ENCODE data around the gene ABR.
"Not testable (repeated sequence)": the region's sequence is repeated elsewhere in the genome, so short reads cannot be mapped to it uniquely, and the experiment has no call there.

ABR gene

DNA sequence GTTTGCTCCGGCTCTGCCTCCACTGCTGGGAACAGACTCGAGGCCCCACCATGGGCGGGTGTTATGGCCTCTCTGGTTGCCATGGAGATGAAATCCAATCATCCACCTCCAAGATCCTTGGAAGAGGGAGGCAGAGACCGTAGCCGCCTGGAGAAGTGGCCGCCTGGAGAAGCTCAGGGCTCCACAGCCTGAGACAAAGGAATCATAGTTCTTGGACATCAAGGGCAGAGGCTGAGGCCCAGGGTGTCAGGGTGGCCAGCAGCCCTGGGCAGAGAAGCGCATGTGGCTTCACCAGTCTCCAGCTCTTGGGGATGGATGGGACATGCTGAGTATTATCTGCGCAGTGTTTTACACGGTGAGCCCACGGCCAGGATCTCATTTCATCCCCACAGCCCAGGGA is 36.2 kb downstream of the ABR start:
- no peak overlapping the region for H3K4me2 ChIP-seq
- peaks cover 27% of the 10 kb centered on the region for H3K4me1 ChIP-seq
- TF ChIP-seq Cebpa-rat (IDR thresholded peaks at IDR 0.05): no peak
- peaks cover 83% of the 10 kb centered on the region for H4K20me1 ChIP-seq
- H3K36me3 ChIP-seq: peaks cover 6% of the 10 kb centered on the region; the same call in 1 of the 2 replicates
- no peaks in the 10 kb centered on the region for H3K27me3 ChIP-seq
- H3K4me3 ChIP-seq: no peak overlapping the region
- no peaks in the 10 kb centered on the region for H3K9me3 ChIP-seq
- H3K9ac ChIP-seq: no peak overlapping the region
- H3K27ac ChIP-seq: no peak overlapping the region

DNA sequence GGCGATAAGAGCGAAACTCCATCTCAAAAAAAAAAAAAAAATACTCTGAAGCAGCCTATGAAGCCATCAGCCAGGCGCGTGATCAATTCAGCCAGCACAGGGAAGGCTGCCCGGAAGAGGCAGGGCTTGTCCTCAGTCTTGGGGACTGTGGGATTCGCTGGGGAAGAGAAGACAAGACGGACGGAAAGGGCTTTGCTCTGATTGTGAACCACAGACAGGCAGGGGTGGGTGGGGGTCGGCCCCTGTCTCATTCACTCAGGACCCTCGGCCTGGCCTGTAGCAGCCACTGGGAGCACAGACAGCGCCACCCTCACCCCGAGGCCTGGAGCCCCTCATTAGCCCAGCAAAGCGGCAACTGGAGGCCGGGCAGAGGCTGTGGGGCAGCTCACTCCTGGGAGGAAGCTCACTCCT is 37.2 kb downstream of the ABR start:
- no peaks in the 10 kb centered on the region for H3K27me3 ChIP-seq
- peaks cover 83% of the 10 kb centered on the region for H4K20me1 ChIP-seq
- no peak overlapping the region for H3K9ac ChIP-seq
- peaks cover 32% of the 10 kb centered on the region for H3K4me1 ChIP-seq
- H3K27ac ChIP-seq: no peak overlapping the region
- no peaks in the 10 kb centered on the region for H3K36me3 ChIP-seq
- H3K4me3 ChIP-seq: no peak overlapping the region
- H3K4me2 ChIP-seq: no peak overlapping the region
- no peaks in the 10 kb centered on the region for H3K9me3 ChIP-seq
- TF ChIP-seq Cebpa-rat (IDR thresholded peaks at IDR 0.05): no peak

DNA sequence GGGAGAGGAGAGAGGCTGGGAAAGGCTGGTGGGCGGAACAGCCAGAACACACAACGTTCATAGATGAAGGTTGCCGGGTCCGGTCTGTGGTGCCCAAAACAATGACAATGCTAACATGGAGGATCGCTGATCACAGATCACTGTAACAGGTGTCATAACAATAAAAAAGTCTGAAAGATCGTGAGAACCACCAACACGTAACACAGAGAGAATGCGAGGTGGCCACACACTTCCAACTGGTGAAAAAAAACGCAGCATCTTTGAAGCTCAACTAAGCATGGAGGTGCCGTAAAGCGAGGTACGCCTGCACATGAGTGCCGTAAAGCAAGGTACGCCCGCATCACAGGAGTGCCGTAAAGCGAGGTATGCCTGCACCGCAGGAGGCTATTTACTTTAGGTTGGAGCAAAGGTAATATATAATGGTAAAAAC is 42.3 kb downstream of the ABR start:
- no peak overlapping the region for H3K4me3 ChIP-seq
- TF ChIP-seq Cebpa-rat (IDR thresholded peaks at IDR 0.05): no peak
- no peak overlapping the region for H3K27ac ChIP-seq
- peak overlapping the region; percentile 54 for H3K4me2 ChIP-seq
- H3K9ac ChIP-seq: no peak overlapping the region
- no peaks in the 10 kb centered on the region for H3K36me3 ChIP-seq
- H4K20me1 ChIP-seq: peaks cover 79% of the 10 kb centered on the region
- H3K27me3 ChIP-seq: no peaks in the 10 kb centered on the region
- H3K4me1 ChIP-seq: peaks cover 51% of the 10 kb centered on the region
- H3K9me3 ChIP-seq: no peaks in the 10 kb centered on the region

DNA sequence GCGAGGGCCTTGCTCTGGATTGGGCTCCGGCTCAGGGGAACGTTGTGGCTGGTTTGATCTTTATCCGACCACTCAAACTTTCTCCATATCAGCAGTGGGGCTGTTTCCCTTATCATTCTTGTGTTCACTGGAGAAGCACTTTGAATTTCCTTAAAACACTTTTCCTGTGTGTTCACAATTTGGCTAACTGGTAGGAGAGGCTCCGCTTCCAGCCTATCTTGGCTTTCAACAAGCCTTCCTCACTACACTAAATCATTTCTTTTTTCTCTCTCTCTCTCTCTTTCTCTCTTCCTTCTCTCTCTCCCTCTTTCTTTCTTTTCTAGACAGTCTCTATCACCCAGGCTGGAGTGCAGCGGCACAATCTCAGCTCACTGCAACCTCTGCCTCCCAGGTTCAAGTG is 43.0 kb downstream of the ABR start:
- Histone ChIP-seq H3K4me1 (peaks cover 51% of the 10 kb centered on the region), H3K27me3 (no peaks in the 10 kb centered on the region), H3K36me3 (no peaks in the 10 kb centered on the region), H3K9ac (no peak overlapping the region), H4K20me1 (peaks cover 72% of the 10 kb centered on the region), H3K4me2 (peak overlapping the region; percentile 54), H3K27ac (no peak overlapping the region), H3K9me3 (no peaks in the 10 kb centered on the region), H3K4me3 (no peak overlapping the region)
- no peak for TF ChIP-seq Cebpa-rat (IDR thresholded peaks at IDR 0.05)

DNA sequence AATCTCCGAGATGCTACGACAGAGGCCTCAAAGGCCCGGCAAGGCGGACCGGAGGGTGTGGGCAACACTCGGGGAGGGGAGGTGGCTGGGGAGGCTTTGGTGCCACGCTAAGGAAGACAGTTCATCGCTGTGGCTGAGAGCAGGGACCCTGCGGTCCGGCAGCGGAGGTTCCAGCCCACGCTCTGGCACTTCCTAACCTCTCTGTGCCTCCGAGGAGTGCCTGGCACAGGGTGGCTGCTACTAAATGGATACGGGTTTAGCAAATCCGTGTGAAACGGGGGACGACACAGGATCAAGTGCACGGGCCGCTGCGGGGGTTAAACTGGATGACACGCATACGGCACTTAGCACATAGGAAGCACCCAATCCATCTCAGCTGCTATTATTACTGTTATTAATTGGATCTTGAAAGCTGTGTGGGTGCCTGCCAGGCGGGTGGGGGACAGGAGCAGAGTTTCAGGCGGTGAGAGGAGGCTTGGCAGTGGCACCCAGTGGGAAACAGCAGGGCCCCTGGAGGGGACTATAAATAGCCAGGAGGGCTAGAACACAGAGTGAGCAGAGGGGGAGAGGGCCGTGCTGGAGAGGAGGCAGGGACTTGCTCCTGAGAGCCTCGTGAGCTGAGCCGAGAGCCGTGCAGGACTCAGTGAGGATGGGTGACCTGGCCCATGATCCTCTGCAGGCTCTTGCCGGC is 45.0 kb downstream of the ABR start:
- no peak overlapping the region for H3K27ac ChIP-seq
- no peaks in the 10 kb centered on the region for H3K9me3 ChIP-seq
- no peak for TF ChIP-seq Cebpa-rat (IDR thresholded peaks at IDR 0.05)
- H3K36me3 ChIP-seq: 0 out of 2 replicates have a peak, but pooled peaks cover 1% of the 10 kb centered on the region
- H4K20me1 ChIP-seq: peaks cover 69% of the 10 kb centered on the region
- H3K4me2 ChIP-seq: peak overlapping the region; percentile 80
- H3K4me3 ChIP-seq: no peak overlapping the region
- H3K27me3 ChIP-seq: no peaks in the 10 kb centered on the region
- peaks cover 49% of the 10 kb centered on the region for H3K4me1 ChIP-seq
- H3K9ac ChIP-seq: no peak overlapping the region

DNA sequence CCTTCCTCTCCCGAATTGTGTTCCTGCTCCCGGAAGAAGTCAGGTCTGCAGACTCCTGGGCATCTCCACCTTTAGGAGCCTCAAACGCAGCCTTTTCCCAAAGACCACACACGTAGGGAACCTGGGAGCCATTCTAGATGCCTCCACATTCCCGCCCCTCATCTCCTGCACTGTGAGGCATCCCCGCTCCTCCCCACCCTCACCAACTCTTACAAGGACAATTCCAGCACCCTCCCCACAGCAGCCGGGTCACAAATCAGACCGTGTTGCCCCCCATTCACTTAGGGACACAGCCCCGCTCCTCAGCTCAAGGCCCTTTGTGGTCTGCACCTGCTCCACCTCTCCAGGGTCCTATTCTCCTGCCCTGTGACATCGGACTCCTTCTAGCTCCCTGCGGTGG is 49.6 kb downstream of the ABR start:
- Histone ChIP-seq H3K27me3 (0 out of 2 replicates have a peak, but pooled peaks cover under 1% of the 10 kb centered on the region), H3K27ac (no peak overlapping the region), H3K4me2 (no peak overlapping the region), H3K4me3 (no peak overlapping the region), H3K9ac (no peak overlapping the region), H3K9me3 (peaks cover 11% of the 10 kb centered on the region), H4K20me1 (peaks cover 77% of the 10 kb centered on the region), H3K4me1 (peaks cover 10% of the 10 kb centered on the region), H3K36me3 (peaks cover 19% of the 10 kb centered on the region; the same call in 1 of the 2 replicates)
- TF ChIP-seq Cebpa-rat (IDR thresholded peaks at IDR 0.05): no peak

GRCh38 chr17:1128463-1128862 is 51.3 kb downstream of the ABR start:
- H3K27me3 ChIP-seq: peaks cover 12% of the 10 kb centered on the region; the same call in 1 of the 2 replicates
- H3K27ac ChIP-seq, H3K4me2 ChIP-seq, H3K4me3 ChIP-seq, H3K9ac ChIP-seq: not testable (repeated sequence)
- peaks cover 11% of the 10 kb centered on the region for H3K9me3 ChIP-seq
- peaks cover 19% of the 10 kb centered on the region for H3K4me1 ChIP-seq
- peaks cover 19% of the 10 kb centered on the region; the same call in 1 of the 2 replicates for H3K36me3 ChIP-seq
- H4K20me1 ChIP-seq: peaks cover 77% of the 10 kb centered on the region

DNA sequence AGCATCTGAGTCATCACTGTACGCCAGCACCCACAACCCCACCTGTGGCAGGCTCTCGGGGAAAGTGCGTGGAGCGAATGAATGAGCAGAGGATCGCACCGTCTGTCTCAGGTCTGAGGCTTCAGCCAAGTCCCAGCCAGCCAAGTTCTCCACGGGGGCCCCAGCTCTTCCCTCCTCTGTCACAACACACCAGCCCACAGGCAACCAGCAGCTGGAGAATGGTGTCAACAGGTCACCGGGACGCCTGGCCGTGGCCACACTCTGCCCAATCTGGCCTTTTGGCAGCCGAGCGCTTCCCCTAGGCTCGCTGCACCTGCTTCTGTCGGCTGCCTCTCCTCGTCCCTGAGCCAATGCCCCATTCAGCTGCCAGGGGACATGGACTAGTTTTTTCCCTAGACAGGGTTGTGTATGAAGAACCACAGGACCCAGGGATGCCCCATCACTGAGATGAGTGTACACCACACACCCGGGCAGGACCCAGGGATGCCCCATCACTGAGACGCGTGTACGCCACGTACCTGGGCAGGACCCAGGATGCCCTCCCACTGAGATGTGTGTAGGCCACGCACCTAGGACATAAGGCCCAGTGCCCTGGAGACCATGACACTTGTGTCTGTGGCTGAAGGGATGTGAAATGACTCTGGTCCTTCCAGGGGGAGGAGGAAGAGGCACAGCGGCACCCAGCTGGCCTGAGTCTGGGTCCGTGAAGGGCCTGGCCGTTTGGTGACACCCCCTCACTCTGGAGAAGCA is 52.8 kb downstream of the ABR start:
- Histone ChIP-seq H3K4me1 (peaks cover 34% of the 10 kb centered on the region), H3K27ac (no peak overlapping the region), H3K9me3 (peaks cover 11% of the 10 kb centered on the region), H3K4me3 (no peak overlapping the region), H3K4me2 (no peak overlapping the region), H4K20me1 (peaks cover 89% of the 10 kb centered on the region), H3K9ac (no peak overlapping the region), H3K27me3 (peaks cover 12% of the 10 kb centered on the region; the same call in 1 of the 2 replicates), H3K36me3 (peaks cover 19% of the 10 kb centered on the region; the same call in 1 of the 2 replicates)
- no peak for TF ChIP-seq Cebpa-rat (IDR thresholded peaks at IDR 0.05)

GRCh38 chr17:1126250-1126797 is 53.5 kb downstream of the ABR start:
- Histone ChIP-seq H3K4me1 (peaks cover 40% of the 10 kb centered on the region), H3K27me3 (peaks cover 12% of the 10 kb centered on the region; the same call in 1 of the 2 replicates), H3K4me3 (no peak overlapping the region), H4K20me1 (peaks cover 96% of the 10 kb centered on the region), H3K9me3 (peaks cover 11% of the 10 kb centered on the region), H3K4me2 (no peak overlapping the region), H3K36me3 (peaks cover 19% of the 10 kb centered on the region; the same call in 1 of the 2 replicates), H3K27ac (no peak overlapping the region), H3K9ac (no peak overlapping the region)
- TF ChIP-seq Cebpa-rat (IDR thresholded peaks at IDR 0.05): no peak

DNA sequence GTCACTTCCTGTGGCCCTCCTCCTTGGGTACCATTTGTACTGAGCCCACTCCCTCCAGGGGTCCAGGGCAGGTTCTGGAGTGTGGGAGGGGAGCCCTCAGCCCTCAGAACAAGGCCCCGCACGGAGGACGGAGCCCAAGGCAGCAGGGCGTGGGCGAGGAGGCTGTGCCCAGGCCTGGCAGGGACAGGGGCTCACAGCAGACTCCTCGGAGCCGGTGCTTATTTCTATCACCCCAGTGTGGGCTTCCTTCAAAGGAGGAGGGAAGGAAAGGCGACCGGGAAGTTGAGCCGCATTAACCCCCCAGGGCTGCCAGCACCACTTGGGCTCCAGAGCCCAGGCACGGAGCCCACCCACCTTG is 54.0 kb downstream of the ABR start:
- Histone ChIP-seq H3K36me3 (peaks cover 19% of the 10 kb centered on the region; the same call in 1 of the 2 replicates), H3K9me3 (peaks cover 11% of the 10 kb centered on the region), H3K27ac (no peak overlapping the region), H3K9ac (no peak overlapping the region), H3K4me2 (0 out of 2 replicates have a peak overlapping the region, but pooled peaks have one; percentile 14), H3K4me3 (no peak overlapping the region), H4K20me1 (peaks cover 98% of the 10 kb centered on the region), H3K4me1 (peaks cover 46% of the 10 kb centered on the region), H3K27me3 (peaks cover 12% of the 10 kb centered on the region; the same call in 1 of the 2 replicates)
- TF ChIP-seq Cebpa-rat (IDR thresholded peaks at IDR 0.05): no peak

Data from BLaER1 (cell line).